IPS-NIHi7 (cell line): ENCODE measurements around the gene TTR.
A peak's percentile ranks its signal among the peaks of the same experiment; 100 is the strongest.

Experiments
- DNase-seq: peaks from one replicate; pipeline ENCODE4 v3.0.0; 2012; ENCODE audit warnings: mixed read lengths; ENCODE audit errors: extremely low spot score

TTR gene

DNA sequence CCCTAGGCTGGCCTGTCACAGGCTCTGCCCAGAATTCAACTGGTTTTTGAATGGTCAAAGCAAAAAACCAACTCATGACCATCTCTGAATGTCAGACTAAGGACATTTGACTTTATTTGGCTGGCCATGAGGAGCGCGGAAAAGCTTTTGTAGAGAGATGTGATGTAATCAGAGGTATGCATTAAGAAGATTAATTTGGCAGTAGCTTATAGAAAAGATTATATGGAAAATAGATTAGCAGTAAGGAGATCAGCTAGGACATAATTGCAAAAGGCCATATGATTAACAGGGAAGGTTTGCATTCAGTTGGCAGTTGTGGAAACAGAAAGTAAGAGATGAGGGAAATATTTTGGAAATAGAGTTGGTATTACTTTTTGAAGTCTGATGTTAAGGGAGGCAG is 12.3 kb upstream of the TTR start:
- DNase-seq: no peak

DNA sequence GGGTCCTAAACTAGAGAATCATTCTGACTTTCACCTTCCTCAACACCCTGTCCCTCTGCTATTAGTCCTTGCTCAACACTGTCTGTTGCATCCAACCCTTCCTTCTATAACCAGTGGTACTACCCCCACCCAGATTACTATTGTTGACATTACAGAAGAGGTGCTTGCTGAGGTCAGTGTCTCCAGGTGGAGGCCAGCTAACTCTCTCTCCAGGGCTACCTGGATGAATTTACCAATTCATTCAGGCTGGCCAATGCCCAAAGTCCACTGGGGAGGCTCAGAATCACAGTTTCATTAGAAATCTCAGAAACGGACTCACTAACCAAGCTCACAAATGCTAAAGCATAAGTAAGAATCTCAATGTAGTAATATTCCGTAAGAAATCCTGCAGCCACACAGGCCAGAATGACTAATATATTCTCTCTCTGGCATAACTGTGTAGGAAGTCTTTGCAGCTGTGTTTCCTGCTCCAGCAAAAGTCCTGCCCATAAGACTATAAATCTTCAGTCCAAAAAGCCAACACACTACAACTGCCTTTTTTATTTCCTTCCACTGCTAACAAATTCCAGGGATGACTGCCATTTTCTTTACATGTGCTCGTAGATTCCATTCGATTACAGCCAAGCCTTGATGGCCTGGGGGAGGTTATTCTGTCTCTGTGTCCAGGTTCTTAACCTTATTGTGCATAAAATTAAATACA is 10.0 kb upstream of the TTR start:
- DNase-seq: no peak

DNA sequence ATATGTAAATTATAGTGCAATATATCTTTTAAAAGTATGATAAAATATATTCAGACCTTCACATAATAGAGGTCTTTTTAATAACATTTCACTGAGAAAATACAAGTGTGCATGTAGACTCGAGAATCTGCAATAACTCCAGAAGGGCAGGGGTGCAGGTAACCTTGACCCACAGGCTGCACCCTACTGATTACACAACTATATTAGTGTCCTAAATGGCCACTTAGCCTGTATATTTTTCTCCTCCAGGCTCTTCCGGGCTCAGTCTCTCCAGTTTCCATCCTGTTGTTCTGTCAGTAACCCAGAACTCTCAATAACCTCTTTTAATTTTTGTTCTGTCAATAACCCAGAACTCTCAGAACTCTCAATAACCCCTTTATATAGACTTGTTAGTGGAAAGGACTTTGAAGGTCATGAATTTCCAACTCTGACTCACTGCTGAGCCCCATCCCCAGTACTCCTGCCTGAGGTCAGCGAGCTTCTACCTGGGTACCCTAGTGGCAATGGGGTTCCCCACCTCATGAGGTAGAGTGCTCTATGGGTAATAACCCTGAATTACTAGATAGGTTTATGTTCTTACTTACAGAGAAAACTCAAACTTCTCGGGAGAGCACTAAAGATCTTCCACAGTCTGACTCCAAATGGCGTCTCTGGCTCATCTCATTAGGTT is 8.4 kb upstream of the TTR start:
- DNase-seq: no peak

DNA sequence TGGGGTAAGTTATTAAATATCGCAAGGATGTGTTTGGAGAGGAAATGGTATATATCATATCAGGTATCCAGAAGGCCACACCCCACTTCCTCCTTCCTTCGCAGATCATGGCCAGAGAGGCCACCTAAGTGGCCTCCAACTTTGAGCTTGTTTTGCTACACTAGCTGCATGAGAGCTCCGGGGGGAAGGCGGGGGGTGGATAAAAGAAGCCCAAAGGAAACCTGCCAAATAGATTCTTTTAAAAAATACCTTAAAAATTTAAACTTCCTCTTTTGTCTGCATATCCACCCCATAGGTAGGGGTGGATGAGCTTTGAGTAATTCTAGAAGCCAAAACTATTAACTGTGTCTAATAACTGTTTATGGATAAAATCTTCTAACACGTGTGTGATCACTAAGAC is 5.7 kb upstream of the TTR start:
- no peak for DNase-seq

DNA sequence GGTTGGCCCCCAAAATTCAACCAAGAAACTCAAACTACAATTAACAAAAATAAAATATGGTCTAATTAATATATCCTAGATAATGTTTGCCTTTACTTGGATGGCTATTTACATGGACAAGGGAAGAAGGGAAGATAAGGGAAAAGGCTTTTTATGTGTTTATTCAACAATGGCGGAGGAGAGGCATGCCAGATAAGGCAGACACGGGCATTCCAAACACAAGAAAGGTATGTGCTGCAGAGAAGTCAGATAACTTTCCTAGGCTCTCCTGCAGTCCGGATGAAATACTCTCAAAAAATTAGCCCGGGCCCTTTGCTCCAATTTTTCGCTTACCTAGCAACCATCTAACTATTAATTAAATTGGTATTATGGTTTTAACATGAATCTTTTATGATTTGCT is 5.1 kb upstream of the TTR start:
- DNase-seq: no peak

DNA sequence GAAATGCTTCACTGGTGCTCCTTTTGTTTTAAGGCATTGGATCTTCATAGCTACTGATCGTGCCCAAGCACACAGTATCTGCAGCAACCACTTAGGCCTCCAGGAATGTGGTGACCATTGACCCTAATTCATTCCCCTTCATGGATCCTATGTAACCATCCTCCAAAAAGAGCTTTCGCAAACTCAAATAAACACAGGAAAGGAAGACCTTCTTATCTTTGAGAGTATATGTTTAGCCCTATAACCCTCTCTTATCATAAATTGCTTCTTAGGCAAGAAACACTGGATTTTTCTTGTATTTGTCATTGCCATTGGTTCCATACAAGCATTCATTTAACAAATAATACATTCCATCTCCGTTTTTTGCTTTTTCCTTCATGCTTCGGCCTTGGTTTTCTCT is 4.1 kb upstream of the TTR start:
- DNase-seq: no peak

DNA sequence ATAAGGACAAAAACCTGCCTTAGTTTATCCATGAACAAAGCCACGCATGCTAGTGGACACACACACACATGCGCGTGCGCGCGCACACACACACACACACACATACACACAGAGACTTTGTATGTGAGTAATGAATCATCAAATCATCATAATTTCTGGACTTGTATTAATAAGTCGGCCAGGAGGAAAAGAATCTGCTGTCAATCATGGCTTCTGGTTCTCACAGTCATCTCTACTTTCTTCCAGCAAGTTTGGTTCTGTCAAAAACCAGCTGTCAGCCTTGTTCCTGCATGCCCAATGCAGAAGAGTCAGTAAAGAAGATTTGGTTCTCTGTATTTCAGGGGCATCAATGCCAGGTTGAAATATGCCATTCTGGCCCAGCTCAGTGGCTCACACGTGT is 1.1 kb upstream of the TTR start:
- no peak for DNase-seq

DNA sequence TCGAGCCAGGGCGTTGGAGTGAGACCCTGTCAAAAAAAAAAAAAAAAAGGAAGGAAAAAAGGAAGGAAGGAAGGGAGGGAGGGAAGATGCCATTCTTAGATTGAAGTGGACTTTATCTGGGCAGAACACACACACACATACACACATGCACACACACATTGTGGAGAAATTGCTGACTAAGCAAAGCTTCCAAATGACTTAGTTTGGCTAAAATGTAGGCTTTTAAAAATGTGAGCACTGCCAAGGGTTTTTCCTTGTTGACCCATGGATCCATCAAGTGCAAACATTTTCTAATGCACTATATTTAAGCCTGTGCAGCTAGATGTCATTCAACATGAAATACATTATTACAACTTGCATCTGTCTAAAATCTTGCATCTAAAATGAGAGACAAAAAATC is 564 bp upstream of the TTR start:
- DNase-seq: no peak

DNA sequence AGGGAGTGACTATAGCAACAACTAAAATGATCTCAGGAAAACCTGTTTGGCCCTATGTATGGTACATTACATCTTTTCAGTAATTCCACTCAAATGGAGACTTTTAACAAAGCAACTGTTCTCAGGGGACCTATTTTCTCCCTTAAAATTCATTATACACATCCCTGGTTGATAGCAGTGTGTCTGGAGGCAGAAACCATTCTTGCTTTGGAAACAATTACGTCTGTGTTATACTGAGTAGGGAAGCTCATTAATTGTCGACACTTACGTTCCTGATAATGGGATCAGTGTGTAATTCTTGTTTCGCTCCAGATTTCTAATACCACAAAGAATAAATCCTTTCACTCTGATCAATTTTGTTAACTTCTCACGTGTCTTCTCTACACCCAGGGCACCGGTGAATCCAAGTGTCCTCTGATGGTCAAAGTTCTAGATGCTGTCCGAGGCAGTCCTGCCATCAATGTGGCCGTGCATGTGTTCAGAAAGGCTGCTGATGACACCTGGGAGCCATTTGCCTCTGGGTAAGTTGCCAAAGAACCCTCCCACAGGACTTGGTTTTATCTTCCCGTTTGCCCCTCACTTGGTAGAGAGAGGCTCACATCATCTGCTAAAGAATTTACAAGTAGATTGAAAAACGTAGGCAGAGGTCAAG is 955 bp downstream of the TTR start:
- no peak for DNase-seq

DNA sequence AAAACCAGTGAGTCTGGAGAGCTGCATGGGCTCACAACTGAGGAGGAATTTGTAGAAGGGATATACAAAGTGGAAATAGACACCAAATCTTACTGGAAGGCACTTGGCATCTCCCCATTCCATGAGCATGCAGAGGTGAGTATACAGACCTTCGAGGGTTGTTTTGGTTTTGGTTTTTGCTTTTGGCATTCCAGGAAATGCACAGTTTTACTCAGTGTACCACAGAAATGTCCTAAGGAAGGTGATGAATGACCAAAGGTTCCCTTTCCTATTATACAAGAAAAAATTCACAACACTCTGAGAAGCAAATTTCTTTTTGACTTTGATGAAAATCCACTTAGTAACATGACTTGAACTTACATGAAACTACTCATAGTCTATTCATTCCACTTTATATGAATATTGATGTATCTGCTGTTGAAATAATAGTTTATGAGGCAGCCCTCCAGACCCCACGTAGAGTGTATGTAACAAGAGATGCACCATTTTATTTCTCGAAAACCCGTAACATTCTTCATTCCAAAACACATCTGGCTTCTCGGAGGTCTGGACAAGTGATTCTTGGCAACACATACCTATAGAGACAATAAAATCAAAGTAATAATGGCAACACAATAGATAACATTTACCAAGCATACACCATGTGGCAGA is 3.6 kb downstream of the TTR start:
- DNase-seq: no peak

DNA sequence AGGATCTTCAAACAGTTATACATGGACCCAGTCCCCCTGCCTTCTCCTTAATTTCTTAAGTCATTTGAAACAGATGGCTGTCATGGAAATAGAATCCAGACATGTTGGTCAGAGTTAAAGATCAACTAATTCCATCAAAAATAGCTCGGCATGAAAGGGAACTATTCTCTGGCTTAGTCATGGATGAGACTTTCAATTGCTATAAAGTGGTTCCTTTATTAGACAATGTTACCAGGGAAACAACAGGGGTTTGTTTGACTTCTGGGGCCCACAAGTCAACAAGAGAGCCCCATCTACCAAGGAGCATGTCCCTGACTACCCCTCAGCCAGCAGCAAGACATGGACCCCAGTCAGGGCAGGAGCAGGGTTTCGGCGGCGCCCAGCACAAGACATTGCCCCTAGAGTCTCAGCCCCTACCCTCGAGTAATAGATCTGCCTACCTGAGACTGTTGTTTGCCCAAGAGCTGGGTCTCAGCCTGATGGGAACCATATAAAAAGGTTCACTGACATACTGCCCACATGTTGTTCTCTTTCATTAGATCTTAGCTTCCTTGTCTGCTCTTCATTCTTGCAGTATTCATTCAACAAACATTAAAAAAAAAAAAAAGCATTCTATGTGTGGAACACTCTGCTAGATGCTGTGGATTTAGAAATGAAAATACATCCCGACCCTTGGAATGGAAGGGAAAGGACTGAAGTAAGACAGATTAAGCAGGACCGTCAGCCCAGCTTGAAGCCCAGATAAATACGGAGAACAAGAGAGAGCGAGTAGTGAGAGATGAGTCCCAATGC is 4.6 kb downstream of the TTR start:
- no peak for DNase-seq

DNA sequence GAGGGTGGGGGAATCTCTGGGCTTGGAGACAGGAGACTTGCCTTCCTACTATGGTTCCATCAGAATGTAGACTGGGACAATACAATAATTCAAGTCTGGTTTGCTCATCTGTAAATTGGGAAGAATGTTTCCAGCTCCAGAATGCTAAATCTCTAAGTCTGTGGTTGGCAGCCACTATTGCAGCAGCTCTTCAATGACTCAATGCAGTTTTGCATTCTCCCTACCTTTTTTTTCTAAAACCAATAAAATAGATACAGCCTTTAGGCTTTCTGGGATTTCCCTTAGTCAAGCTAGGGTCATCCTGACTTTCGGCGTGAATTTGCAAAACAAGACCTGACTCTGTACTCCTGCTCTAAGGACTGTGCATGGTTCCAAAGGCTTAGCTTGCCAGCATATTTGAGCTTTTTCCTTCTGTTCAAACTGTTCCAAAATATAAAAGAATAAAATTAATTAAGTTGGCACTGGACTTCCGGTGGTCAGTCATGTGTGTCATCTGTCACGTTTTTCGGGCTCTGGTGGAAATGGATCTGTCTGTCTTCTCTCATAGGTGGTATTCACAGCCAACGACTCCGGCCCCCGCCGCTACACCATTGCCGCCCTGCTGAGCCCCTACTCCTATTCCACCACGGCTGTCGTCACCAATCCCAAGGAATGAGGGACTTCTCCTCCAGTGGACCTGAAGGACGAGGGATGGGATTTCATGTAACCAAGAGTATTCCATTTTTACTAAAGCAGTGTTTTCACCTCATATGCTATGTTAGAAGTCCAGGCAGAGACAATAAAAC is 6.5 kb downstream of the TTR start:
- DNase-seq: no peak

DNA sequence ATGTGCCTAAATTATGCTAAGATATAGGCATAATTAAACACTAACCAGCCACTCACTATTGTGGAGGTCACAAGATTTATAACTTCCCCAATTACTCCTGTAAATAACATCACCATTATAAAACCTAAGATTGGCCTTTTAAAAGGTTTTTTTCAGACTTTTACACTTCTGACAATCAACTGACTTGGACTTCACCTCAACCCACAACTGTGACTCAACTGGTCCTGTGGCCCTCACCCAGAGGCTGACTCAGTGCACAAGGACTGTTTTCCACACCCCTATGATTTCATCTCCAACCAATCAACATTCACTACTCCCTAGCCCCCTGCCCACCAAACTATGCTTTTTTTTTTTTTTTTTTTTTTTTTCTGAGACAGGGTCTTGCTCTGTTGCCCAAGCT is 11.6 kb downstream of the TTR start:
- no peak for DNase-seq

DNA sequence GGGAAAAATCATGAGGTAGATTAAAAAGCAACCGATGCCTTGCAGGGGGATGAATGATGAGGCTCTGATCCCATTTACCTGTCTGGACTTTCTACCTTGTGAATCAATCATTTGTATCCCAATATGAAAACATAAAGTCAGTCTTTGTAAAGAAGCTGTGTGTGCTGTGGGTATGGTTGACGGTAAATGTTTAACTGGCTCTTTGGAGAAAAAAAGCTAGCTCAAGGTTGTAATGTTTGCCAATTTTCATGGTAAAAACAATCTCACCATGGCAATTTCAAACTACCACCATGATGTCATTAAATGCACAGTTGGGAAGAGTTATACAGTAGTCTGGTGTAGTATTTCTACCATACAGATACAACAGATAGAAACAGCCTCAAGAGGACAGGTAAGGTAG is 14.6 kb downstream of the TTR start:
- DNase-seq: no peak

DNA sequence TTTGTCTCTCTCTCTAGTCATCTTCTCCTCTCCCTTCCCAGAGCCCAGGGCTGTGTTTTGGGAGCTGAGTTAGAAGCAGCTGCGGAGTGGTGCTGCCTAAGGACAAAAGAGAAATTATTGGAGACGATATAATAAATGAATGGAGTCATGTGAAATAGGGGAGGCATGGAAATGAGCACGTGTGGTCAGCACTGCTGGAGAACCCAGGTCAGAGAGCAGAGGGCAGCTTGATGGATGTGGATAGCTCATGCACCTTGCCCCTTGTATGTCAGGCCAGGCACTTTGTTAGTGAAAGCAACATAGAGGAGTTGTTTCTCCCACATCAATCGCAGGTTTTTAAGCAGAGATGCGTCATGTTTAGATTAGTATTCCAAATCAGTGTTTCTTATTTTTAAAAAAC is 15.7 kb downstream of the TTR start:
- DNase-seq: no peak

DNA sequence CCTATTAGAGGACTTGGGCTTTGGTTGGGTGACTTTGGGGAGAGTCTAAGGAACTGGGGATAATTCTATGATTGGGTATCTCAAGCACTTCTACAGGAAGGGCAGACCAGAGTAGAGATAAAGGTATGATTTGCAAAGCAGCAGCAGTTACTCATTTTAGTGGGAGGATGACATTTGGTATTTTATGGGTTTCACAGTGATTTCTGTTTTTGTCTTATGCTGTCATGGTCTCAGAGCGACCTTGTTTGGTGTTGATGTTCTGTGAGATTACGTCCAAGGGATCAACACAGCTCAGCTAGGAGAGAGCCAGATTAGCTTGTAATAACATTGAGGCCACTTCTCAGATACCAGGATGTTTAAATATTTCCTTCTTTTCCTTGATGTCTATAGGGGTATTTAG is 18.2 kb downstream of the TTR start:
- no peak for DNase-seq

DNA sequence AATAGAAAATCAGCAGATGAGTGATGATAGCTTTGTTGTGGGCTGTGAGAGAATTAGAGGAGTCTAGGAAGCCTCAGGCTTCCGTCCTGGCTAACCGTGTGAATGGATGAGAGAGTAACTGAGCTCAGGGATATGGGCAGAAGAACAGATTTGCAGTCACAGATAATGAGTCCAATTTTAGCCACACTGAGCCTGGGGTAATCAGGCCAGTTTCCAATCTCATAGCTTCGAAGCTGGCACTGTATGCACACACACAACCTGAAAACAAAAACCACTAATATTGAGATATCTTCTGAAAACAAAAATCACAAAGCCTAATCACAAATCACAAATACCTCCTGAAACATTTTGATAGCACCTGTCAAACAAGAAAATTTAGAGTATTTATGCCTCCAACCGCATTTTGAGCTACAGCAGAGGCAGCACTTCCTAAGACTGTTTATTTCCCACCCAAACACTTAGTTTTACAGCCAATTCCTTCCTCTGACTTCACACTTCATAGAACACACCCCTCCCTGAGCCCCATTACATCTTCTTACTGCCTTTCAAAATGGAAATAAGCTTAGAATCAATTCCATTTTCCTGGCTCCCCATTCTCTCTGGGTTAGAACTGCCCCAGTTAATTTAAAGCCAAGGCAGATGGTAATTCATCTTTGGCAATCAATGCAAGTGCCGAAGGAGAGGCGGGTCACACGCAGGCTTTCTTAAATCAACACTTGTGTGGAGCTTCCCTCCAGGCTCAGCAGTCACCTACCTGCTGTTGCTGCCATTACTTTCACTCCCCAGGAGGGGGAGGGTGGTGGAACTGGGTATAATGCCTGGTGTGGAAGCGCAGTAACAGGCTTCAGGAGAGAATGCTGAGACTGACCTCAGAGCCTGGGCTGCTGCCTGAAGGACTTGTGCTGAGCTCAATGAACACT is 18.9 kb downstream of the TTR start:
- DNase-seq: peak; percentile 82

DNA sequence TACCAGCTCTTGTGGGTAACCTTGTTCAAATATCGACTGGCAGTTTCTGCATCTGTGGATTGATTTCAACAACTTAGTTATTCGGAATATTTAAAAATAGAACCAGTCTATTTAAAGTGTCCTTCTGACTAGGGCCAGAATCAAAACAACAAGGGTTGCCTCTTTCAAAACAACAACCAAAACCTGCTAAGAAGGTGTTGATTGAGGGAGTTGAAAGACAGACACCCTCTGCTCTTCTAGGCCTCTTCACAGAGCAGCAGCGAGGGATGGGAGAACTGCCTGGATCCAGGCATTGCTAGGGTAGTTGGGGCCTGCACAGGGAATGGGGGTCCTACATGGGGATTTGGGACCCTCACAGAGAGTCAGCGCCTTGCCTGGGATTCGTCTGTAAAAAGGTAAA is 19.8 kb downstream of the TTR start:
- DNase-seq: no peak

DNA sequence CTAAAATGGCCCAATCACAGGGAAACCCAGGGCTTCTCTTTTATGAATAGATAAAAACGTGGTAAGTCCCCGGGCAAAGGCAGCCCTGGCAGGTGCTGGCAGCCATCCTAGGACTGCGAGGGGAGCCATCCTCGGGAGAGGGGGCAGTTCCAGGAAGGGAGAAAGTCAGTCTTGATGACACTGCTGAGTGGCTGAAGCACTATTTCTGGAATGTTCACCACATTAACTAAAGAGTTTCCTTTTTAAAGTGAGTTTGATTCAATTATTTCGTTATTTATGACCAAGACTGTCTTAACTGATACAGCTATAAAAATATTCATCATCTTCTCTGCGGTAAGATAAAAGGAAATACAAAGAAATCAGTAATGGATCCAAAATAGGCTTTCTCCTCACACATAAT is 20.4 kb downstream of the TTR start:
- no peak for DNase-seq

DNA sequence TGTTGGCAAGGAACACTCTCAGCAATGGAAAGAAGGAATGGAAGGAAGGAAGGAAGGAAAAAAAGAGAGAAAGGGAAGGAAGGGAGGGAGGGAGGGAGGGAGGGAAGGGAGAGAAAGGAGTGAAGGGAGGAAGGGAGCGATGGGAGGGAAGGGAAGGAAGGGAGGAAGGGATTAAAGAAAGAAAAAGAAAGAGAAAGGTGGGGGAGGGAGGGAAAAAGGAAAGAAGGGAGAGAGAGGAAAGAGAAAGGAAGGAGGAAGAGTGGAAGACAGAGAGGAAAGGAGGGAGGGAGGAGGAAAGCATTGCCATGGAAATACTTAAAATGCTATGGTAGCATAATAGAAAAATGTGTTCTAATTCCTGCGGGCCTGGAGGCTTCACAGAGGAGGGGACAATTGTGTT is 22.4 kb downstream of the TTR start:
- no peak for DNase-seq
